ENCODE data around the gene MYO15B. TPM values are rescaled to one million over a fixed set of nuclear protein-coding genes. Genes with fewer than 3 reads are reported as not detected.

Gene MYO15B
- polyA plus RNA-seq, 1 donor from 2014 or later: 2.4 TPM

GRCh38 chr17:75665981-75666380 lies 78.4 kb downstream of the MYO15B start:
- H3K9ac ChIP-seq (ENCODE audit: low read length): peak overlapping the region; percentile 93
- H2AFZ ChIP-seq (ENCODE audit: low read depth, low read length): no peak overlapping the region
- H3K4me3 ChIP-seq (ENCODE audit: low read length): peak overlapping the region; percentile 89
- peak overlapping the region; percentile 71 for H3K4me2 ChIP-seq (ENCODE audit: low read length)
- H3K27ac ChIP-seq (ENCODE audit: low read length): no peak overlapping the region
- no peaks in the 10 kb centered on the region for H3K9me3 ChIP-seq (ENCODE audit: low read length)
- peaks cover 49% of the 10 kb centered on the region for H3K79me2 ChIP-seq (replicated peaks; ENCODE audit: insufficient read depth, low read length)
- no peak for TF ChIP-seq EP300 (conservative IDR thresholded peaks at IDR 0.05; ENCODE audit: poor library complexity, severe bottlenecking)
- TF ChIP-seq SMC3 (conservative IDR thresholded peaks at IDR 0.05; ENCODE audit: poor library complexity): no peak
- TF ChIP-seq MXI1 (conservative IDR thresholded peaks at IDR 0.05; ENCODE audit: poor library complexity, severe bottlenecking): no peak
- TF ChIP-seq, protein P1, sequence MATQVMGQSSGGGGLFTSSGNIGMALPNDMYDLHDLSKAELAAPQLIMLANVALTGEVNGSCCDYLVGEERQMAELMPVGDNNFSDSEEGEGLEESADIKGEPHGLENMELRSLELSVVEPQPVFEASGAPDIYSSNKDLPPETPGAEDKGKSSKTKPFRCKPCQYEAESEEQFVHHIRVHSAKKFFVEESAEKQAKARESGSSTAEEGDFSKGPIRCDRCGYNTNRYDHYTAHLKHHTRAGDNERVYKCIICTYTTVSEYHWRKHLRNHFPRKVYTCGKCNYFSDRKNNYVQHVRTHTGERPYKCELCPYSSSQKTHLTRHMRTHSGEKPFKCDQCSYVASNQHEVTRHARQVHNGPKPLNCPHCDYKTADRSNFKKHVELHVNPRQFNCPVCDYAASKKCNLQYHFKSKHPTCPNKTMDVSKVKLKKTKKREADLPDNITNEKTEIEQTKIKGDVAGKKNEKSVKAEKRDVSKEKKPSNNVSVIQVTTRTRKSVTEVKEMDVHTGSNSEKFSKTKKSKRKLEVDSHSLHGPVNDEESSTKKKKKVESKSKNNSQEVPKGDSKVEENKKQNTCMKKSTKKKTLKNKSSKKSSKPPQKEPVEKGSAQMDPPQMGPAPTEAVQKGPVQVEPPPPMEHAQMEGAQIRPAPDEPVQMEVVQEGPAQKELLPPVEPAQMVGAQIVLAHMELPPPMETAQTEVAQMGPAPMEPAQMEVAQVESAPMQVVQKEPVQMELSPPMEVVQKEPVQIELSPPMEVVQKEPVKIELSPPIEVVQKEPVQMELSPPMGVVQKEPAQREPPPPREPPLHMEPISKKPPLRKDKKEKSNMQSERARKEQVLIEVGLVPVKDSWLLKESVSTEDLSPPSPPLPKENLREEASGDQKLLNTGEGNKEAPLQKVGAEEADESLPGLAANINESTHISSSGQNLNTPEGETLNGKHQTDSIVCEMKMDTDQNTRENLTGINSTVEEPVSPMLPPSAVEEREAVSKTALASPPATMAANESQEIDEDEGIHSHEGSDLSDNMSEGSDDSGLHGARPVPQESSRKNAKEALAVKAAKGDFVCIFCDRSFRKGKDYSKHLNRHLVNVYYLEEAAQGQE (IDR thresholded peaks at IDR 0.05; ENCODE audit: borderline replicate concordance): no peak
- TF ChIP-seq, protein P2, sequence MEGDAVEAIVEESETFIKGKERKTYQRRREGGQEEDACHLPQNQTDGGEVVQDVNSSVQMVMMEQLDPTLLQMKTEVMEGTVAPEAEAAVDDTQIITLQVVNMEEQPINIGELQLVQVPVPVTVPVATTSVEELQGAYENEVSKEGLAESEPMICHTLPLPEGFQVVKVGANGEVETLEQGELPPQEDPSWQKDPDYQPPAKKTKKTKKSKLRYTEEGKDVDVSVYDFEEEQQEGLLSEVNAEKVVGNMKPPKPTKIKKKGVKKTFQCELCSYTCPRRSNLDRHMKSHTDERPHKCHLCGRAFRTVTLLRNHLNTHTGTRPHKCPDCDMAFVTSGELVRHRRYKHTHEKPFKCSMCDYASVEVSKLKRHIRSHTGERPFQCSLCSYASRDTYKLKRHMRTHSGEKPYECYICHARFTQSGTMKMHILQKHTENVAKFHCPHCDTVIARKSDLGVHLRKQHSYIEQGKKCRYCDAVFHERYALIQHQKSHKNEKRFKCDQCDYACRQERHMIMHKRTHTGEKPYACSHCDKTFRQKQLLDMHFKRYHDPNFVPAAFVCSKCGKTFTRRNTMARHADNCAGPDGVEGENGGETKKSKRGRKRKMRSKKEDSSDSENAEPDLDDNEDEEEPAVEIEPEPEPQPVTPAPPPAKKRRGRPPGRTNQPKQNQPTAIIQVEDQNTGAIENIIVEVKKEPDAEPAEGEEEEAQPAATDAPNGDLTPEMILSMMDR (IDR thresholded peaks at IDR 0.05; ENCODE audit: poor library complexity, severe bottlenecking): no peak
- no peak for TF ChIP-seq RAD21 (conservative IDR thresholded peaks at IDR 0.05)
- no peak for TF ChIP-seq POLR2AphosphoS5 (IDR thresholded peaks at IDR 0.05)
- no peak for TF ChIP-seq TAF1 (IDR thresholded peaks at IDR 0.05; ENCODE audit: low read depth)
- TF ChIP-seq EZH2 (IDR thresholded peaks at IDR 0.05; ENCODE audit: borderline replicate concordance, insufficient read depth, low read length, poor library complexity, severe bottlenecking): no peak
- no peaks in the 10 kb centered on the region for H3F3A ChIP-seq (ENCODE audit: insufficient read depth, low read length, poor library complexity, severe bottlenecking)
- no peaks in the 10 kb centered on the region for H4K20me1 ChIP-seq (ENCODE audit: insufficient read depth)
- no peaks in the 10 kb centered on the region for H3K9me2 ChIP-seq (ENCODE audit: insufficient read depth, low read length)
- H3K27me3 ChIP-seq (ENCODE audit: insufficient read depth, low read depth, low read length): no peaks in the 10 kb centered on the region
- H3K36me3 ChIP-seq (ENCODE audit: insufficient read depth, low read length): no peaks in the 10 kb centered on the region

DNA sequence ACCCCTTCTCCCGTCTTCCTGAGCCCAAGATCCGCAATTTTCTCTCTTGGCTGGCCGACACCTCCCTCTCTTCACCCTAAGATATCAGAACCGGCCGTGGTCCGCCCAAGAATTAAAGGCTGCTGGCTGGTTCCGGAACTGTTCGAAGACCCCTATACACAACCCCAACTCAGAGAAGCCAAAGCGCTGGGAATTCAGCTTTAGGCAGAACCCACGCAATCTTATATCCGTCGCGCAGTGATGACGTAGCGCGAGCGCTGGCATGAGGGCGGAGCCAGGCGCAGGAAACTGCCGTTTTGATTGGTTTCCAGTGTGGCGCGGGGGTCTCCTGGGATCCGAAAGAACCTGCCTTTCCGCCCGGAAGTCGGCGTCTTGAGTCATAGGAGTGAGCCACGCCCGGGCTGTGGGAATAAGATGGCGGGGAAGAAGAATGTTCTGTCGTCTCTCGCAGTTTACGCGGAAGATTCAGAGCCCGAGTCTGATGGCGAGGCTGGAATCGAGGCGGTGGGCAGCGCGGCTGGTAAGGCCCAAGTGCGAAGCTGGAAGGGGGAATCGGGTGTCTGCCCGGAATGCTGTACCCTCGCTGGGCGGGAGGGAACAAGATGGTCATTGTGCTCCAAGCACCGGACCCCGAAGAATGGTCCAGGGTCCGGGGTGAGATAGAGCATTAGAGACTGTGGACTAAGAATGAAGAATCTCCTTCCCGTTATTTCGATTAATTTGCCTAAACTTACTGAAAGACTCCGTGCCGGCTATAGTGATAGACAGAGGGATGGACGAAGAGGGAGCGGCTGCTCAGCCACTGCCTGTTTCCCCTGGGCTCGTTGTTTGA lies 79.6 kb downstream of the MYO15B start, which contains the start of the genes RECQL5 and SAP30BP:
TSS of gene RECQL5 (minus strand) at position 196 of the 832 bp plus-strand sequence. CDS start 597 bp downstream, outside the sequence.
TSS of gene SAP30BP (plus strand) at position 380 of the 832 bp plus-strand sequence. CDS start at position 415, 35 bp downstream.
- Histone ChIP-seq H2AFZ (ENCODE audit: low read depth, low read length) (peak within 1 kb of the TSS; percentile 92), H3F3A (ENCODE audit: insufficient read depth, low read length, poor library complexity, severe bottlenecking) (no peaks in the 10 kb centered on the region), H3K27ac (ENCODE audit: low read length) (peak within 1 kb of the TSS; percentile 77), H3K9me2 (ENCODE audit: insufficient read depth, low read length) (no peaks in the 10 kb centered on the region), H3K9me3 (ENCODE audit: low read length) (no peaks in the 10 kb centered on the region), H3K4me2 (ENCODE audit: low read length) (peak within 1 kb of the TSS; percentile 76), H4K20me1 (ENCODE audit: insufficient read depth) (no peaks in the 10 kb centered on the region), H3K4me3 (ENCODE audit: low read length) (peak within 1 kb of the TSS; percentile 89), H3K9ac (ENCODE audit: low read length) (peak within 1 kb of the TSS; percentile 93), H3K27me3 (ENCODE audit: insufficient read depth, low read depth, low read length) (no peaks in the 10 kb centered on the region), H3K79me2 (replicated peaks; ENCODE audit: insufficient read depth, low read length) (peaks cover 49% of the 10 kb centered on the region), H3K36me3 (ENCODE audit: insufficient read depth, low read length) (no peaks in the 10 kb centered on the region)
- peak; percentile 94 for TF ChIP-seq POLR2AphosphoS5 (IDR thresholded peaks at IDR 0.05)
- peak; percentile 71 for TF ChIP-seq TAF1 (IDR thresholded peaks at IDR 0.05; ENCODE audit: low read depth)
- TF ChIP-seq SMC3 (conservative IDR thresholded peaks at IDR 0.05; ENCODE audit: poor library complexity): no peak
- peak; percentile 12 for TF ChIP-seq RAD21 (conservative IDR thresholded peaks at IDR 0.05)
- TF ChIP-seq, protein P1 (IDR thresholded peaks at IDR 0.05; ENCODE audit: borderline replicate concordance): peak; percentile 78
- peak; percentile 84 for TF ChIP-seq MXI1 (conservative IDR thresholded peaks at IDR 0.05; ENCODE audit: poor library complexity, severe bottlenecking)
- peak; percentile 57 for TF ChIP-seq EP300 (conservative IDR thresholded peaks at IDR 0.05; ENCODE audit: poor library complexity, severe bottlenecking)
- TF ChIP-seq EZH2 (IDR thresholded peaks at IDR 0.05; ENCODE audit: borderline replicate concordance, insufficient read depth, low read length, poor library complexity, severe bottlenecking): no peak
- TF ChIP-seq, protein P2 (IDR thresholded peaks at IDR 0.05; ENCODE audit: poor library complexity, severe bottlenecking): no peak
